Fibroblast of lung (primary cell): ENCODE measurements around the gene RPAP3. TPM values are rescaled to one million over a fixed set of nuclear protein-coding genes. Genes with fewer than 3 reads are reported as not detected.

Experiments
- DNase-seq, 2 donors: peaks; one replicate each; pipeline versions ENCODE4 v3.0.0 to v3.0.0-alpha.2; 2010; ENCODE audit warnings: low read depth in 2 of 2
- H2AFZ ChIP-seq: 2 replicates; pipeline ENCODE4 v1.5.1; 2012; ENCODE audit warnings: low read length, control low read depth, inconsistent platforms
- H3K27ac ChIP-seq: 2 replicates; pipeline ENCODE4 v1.5.1; 2011; ENCODE audit warnings: low read length, control low read depth; ENCODE audit not compliant: insufficient read depth
- H3K27me3 ChIP-seq: 2 replicates; pipeline ENCODE4 v1.5.1; 2011; ENCODE audit warnings: mild to moderate bottlenecking, low read length; ENCODE audit not compliant: control insufficient read depth, insufficient read depth
- H3K36me3 ChIP-seq: 2 replicates; pipeline ENCODE4 v1.5.1; 2011; ENCODE audit warnings: low read length; ENCODE audit not compliant: control insufficient read depth, insufficient read depth
- H3K4me1 ChIP-seq: 2 replicates; pipeline ENCODE4 v1.5.1; 2011; ENCODE audit warnings: low read length; ENCODE audit not compliant: control insufficient read depth, insufficient read depth; ENCODE audit errors: extremely low read depth
- H3K4me2 ChIP-seq: 2 replicates; pipeline ENCODE4 v1.5.1; 2011; ENCODE audit warnings: low read length, control low read depth; ENCODE audit not compliant: insufficient read depth; ENCODE audit errors: extremely low read depth
- H3K4me3 ChIP-seq, 4 experiments: fragments of 200-600 bp in 1 of 4; sonication (generic) in 1 of 4; replicated peaks in 1 of 4; 2 replicates each; pipeline ENCODE4 v1.5.1; 2011 to 2016; ENCODE audit warnings: low read length in 4 of 4, low read depth in 3 of 4, mild to moderate bottlenecking in 3 of 4, control low read depth in 2 of 4, inconsistent platforms in 1 of 4, mixed read lengths in 1 of 4; ENCODE audit not compliant: insufficient read depth in 1 of 4; ENCODE audit errors: control extremely low read depth in 1 of 4
- H3K79me2 ChIP-seq: 2 replicates; pipeline ENCODE4 v1.5.1; 2012; ENCODE audit warnings: mild to moderate bottlenecking, low read length, inconsistent platforms; ENCODE audit not compliant: control insufficient read depth, insufficient read depth
- H3K9ac ChIP-seq: 2 replicates; pipeline ENCODE4 v1.5.1; 2011; ENCODE audit warnings: mild to moderate bottlenecking, low read length, control low read depth; ENCODE audit not compliant: insufficient read depth
- H3K9me3 ChIP-seq: 2 replicates; pipeline ENCODE4 v1.5.1; 2012; ENCODE audit warnings: low read depth, low read length; ENCODE audit not compliant: control insufficient read depth, insufficient read depth
- H4K20me1 ChIP-seq: 2 replicates; pipeline ENCODE4 v1.5.1; 2011; ENCODE audit warnings: low read length; ENCODE audit not compliant: control insufficient read depth, insufficient read depth; ENCODE audit errors: extremely low read depth
- EZH2 ChIP-seq: IDR thresholded peaks from 2 replicates; pipeline ENCODE4 v1.5.1; 2012; ENCODE audit warnings: low read length, control low read depth, mild to moderate bottlenecking; ENCODE audit errors: missing control alignments
- polyA plus RNA-seq, 2 donors: library from polyadenylated mRNA; depleted of rRNA in 1 of 2; stranded (reverse) in 1 of 2; unstranded in 1 of 2; fragments of >200 nt; gene quantifications; 2 replicates each; pipeline ENCODE4 v1.2.1, GENCODE V29; 2011 to 2012; ENCODE audit warnings: missing spikeins in 1 of 2
- total RNA-seq: library from RNA; depleted of rRNA; stranded (reverse); fragments of >200 nt; gene quantifications from 2 replicates; pipeline ENCODE4 v1.2.1, GENCODE V29; 2014
- TF ChIP-seq, protein P1 (sequence below), 2 donors: IDR thresholded peaks in 1 of 2; conservative IDR thresholded peaks in 1 of 2; 1 replicate in 1 of 2; 2 replicates in 1 of 2; pipeline ENCODE4 v1.5.1; 2011 to 2012; ENCODE audit warnings: low read length in 2 of 2, control low read depth in 1 of 2, inconsistent platforms in 1 of 2, low read depth in 1 of 2, mild to moderate bottlenecking in 1 of 2

RPAP3 gene
- total and polyA plus RNA-seq, 2 donors (not counting 1 experiment from before 2014, with no cell fraction given), result 12.1 to 23.8 TPM

DNA sequence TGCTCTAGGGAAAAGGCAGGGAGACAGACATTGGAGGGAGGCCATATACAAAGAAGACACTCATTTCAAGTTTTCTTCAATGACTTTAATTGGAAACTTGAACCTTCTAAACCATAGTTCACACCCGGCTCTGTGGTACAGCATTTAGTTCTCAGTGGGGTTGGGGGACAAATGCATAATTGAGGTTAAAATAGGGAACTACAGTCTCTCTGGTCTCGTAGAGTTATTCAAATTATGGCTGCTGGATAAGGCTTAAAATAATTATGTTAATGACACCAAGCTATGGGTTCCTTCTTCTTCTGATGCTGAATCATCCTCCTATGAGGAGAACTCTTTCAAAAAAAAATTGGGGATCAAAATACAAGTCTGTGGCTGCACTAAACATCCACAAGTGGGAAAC, 3.8 kb upstream of the RPAP3 start:
- TF ChIP-seq, protein P1, sequence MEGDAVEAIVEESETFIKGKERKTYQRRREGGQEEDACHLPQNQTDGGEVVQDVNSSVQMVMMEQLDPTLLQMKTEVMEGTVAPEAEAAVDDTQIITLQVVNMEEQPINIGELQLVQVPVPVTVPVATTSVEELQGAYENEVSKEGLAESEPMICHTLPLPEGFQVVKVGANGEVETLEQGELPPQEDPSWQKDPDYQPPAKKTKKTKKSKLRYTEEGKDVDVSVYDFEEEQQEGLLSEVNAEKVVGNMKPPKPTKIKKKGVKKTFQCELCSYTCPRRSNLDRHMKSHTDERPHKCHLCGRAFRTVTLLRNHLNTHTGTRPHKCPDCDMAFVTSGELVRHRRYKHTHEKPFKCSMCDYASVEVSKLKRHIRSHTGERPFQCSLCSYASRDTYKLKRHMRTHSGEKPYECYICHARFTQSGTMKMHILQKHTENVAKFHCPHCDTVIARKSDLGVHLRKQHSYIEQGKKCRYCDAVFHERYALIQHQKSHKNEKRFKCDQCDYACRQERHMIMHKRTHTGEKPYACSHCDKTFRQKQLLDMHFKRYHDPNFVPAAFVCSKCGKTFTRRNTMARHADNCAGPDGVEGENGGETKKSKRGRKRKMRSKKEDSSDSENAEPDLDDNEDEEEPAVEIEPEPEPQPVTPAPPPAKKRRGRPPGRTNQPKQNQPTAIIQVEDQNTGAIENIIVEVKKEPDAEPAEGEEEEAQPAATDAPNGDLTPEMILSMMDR (conservative IDR thresholded peaks at IDR 0.05 in 1 of 2, IDR thresholded peaks at IDR 0.05 in 1 of 2; ENCODE audit: low read depth in 1 of 2, low read length in 2 of 2), result no peak
- TF ChIP-seq EZH2, result no peak
- H3K79me2 ChIP-seq, result peaks cover 10% of the 10 kb centered on the region
- H3K4me1 ChIP-seq, result no peaks in the 10 kb centered on the region
- H3K27me3 ChIP-seq, result no peaks in the 10 kb centered on the region
- no peaks in the 10 kb centered on the region for H4K20me1 ChIP-seq
- no peaks in the 10 kb centered on the region for H3K36me3 ChIP-seq
- DNase-seq, result no peak
- no peak overlapping the region for H3K9ac ChIP-seq
- H3K4me2 ChIP-seq, result no peak overlapping the region
- H3K27ac ChIP-seq, result no peak overlapping the region
- H3K4me3 ChIP-seq, result no peak overlapping the region
- no peak overlapping the region for H2AFZ ChIP-seq
- no peaks in the 10 kb centered on the region for H3K9me3 ChIP-seq

DNA sequence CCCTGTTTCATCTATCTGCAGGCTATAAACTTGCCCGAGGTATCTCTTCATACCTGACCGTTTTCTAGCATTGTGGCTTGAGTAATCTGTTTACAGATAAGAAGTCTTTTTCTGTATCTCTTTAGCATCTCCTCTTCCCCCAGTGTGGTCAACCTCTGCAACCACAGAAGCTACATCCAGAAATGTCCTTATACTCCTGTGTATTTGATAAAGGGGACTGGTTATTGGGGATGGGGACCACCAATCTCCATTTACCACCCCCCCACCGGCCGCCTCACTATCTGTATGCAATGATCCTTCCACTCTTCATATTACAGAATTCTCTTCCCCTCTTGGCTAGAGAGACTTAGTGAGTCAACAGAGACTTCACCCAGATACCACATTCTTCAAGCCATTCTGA, 3.4 kb upstream of the RPAP3 start:
- Histone ChIP-seq H3K79me2 (peaks cover 11% of the 10 kb centered on the region), H3K4me2 (no peak overlapping the region), H4K20me1 (no peaks in the 10 kb centered on the region), H3K27me3 (no peaks in the 10 kb centered on the region), H2AFZ (no peak overlapping the region), H3K9ac (no peak overlapping the region), H3K36me3 (no peaks in the 10 kb centered on the region), H3K4me1 (no peaks in the 10 kb centered on the region), H3K4me3 (no peak overlapping the region), H3K27ac (no peak overlapping the region), H3K9me3 (no peaks in the 10 kb centered on the region)
- TF ChIP-seq, protein P1 (conservative IDR thresholded peaks at IDR 0.05 in 1 of 2, IDR thresholded peaks at IDR 0.05 in 1 of 2; ENCODE audit: low read depth in 1 of 2, low read length in 2 of 2), result no peak
- no peak for TF ChIP-seq EZH2
- DNase-seq, result no peak

DNA sequence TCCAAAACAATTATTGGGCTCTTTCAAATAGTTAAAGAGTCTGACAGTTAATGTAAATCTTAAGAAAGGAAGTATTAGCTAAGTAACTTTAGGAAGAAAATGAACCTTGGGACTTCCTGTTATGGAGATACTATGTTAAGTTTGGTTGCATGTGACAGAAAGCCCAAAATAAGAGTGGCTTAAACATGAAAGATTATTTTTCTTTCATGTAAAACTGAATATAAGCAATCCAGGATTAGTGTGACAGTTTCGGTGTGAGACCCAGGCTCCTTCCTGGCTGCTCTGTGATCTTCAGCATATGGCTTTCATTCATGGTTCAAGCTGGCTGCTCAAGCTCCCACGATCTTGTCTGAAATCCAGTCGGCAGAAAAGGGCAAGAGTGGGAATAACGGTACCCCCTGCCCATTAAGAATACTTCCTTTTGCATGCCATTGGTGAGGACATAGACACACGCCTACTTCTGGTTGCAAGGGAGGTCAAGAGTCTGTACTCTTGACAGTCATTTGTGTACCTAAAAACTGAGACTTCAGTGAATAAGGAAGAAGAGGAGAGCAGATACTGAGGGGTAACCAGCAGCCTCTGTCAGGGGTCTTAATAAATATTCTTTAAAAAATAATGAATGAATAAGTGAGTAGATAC, 2.2 kb upstream of the RPAP3 start:
- TF ChIP-seq EZH2, result no peak
- TF ChIP-seq, protein P1 (conservative IDR thresholded peaks at IDR 0.05 in 1 of 2, IDR thresholded peaks at IDR 0.05 in 1 of 2; ENCODE audit: low read depth in 1 of 2, low read length in 2 of 2), result no peak
- H3K4me2 ChIP-seq, result no peak overlapping the region
- no peaks in the 10 kb centered on the region for H3K9me3 ChIP-seq
- H3K4me1 ChIP-seq, result no peaks in the 10 kb centered on the region
- no peak for DNase-seq
- H4K20me1 ChIP-seq, result no peaks in the 10 kb centered on the region
- H3K36me3 ChIP-seq, result no peaks in the 10 kb centered on the region
- H3K79me2 ChIP-seq, result peaks cover 11% of the 10 kb centered on the region
- no peak overlapping the region for H2AFZ ChIP-seq
- H3K4me3 ChIP-seq, result no peak overlapping the region
- H3K27ac ChIP-seq, result no peak overlapping the region
- no peak overlapping the region for H3K9ac ChIP-seq
- H3K27me3 ChIP-seq, result no peaks in the 10 kb centered on the region
